IMR-90 (cell line): ENCODE data around the gene ZNF599. TPM values are rescaled to one million over a fixed set of nuclear protein-coding genes. Genes with fewer than 3 reads are reported as not detected.

Experiments used
- ATAC-seq: fragments of 200-7000 bp; cut with Tn5 transposase; 2 replicates; pipeline ENCODE4 v1.9.1; 2020; ENCODE audit warnings: low read depth, mild to moderate bottlenecking, moderate library complexity
- BruUV-seq: library from RNA; stranded (reverse); fragments of 400-500 nt; replicated peaks from 2 replicates; lab custom pipeline; 2021; lab: Mats Ljungman, UMichigan
- CTCF ChIA-PET: fragments of 300-600 bp; formaldehyde crosslinking; extraction: SDS; loops from one replicate; lab custom pipeline; 2021; ENCODE audit warnings: antibody characterized with exemption; lab: Yijun Ruan, JAX
- POLR2A ChIA-PET: fragments of 300-600 bp; sonication (Branson Sonifier 250); formaldehyde crosslinking; loops from one replicate; lab custom pipeline; 2022; ENCODE audit warnings: antibody characterized with exemption; ENCODE audit not compliant: unreplicated experiment; lab: Charles Lee
- DNase-seq: peaks from one replicate; pipeline ENCODE4 v3.0.0; 2013
- H2AFZ ChIP-seq: replicated peaks from 2 replicates; pipeline ENCODE3; 2013; ENCODE audit warnings: low read length, mild to moderate bottlenecking; ENCODE audit not compliant: poor library complexity
- H2AK5ac ChIP-seq: 2 replicates; pipeline ENCODE4 v1.6.1; 2013; ENCODE audit warnings: low read depth, low read length, inconsistent platforms
- H2AK9ac ChIP-seq: replicated peaks from 2 replicates; pipeline ENCODE3; 2013; ENCODE audit warnings: mild to moderate bottlenecking, low read depth, low read length, moderate library complexity; ENCODE audit not compliant: poor library complexity
- H2BK120ac ChIP-seq: 2 replicates; pipeline ENCODE4 v1.6.1; 2013; ENCODE audit warnings: low read depth, low read length, inconsistent platforms
- H2BK15ac ChIP-seq: 3 replicates; pipeline ENCODE4 v1.6.1; 2013; ENCODE audit warnings: low read depth, low read length, inconsistent platforms
- H2BK20ac ChIP-seq: 2 replicates; pipeline ENCODE4 v1.6.1; 2013; ENCODE audit warnings: low read depth, mild to moderate bottlenecking, inconsistent platforms, low read length, moderate library complexity
- H2BK5ac ChIP-seq: 2 replicates; pipeline ENCODE4 v1.6.1; 2013; ENCODE audit warnings: mild to moderate bottlenecking, low read depth, low read length, inconsistent platforms; ENCODE audit not compliant: poor library complexity, severe bottlenecking
- H3K14ac ChIP-seq: replicated peaks from 2 replicates; pipeline ENCODE4 v1.6.1; 2013; ENCODE audit warnings: low read depth, low read length, inconsistent platforms
- H3K18ac ChIP-seq: 2 replicates; pipeline ENCODE4 v1.6.1; 2013; ENCODE audit warnings: low read depth, low read length, control low read depth
- H3K23ac ChIP-seq: 2 replicates; pipeline ENCODE4 v1.6.1; 2013; ENCODE audit warnings: low read depth, low read length, inconsistent platforms
- H3K27ac ChIP-seq: 2 replicates; pipeline ENCODE4 v1.5.1; 2013; ENCODE audit warnings: mild to moderate bottlenecking, control low read depth, low read length; ENCODE audit not compliant: insufficient read depth
- H3K27me3 ChIP-seq: 2 replicates; pipeline ENCODE4 v1.6.1; 2013; ENCODE audit warnings: low read length; ENCODE audit not compliant: control insufficient read depth, insufficient read depth
- H3K36me3 ChIP-seq: 2 replicates; pipeline ENCODE4 v1.6.1; 2013; ENCODE audit warnings: low read length, mixed read lengths; ENCODE audit not compliant: control insufficient read depth, insufficient read depth
- H3K4ac ChIP-seq: 2 replicates; pipeline ENCODE4 v1.6.1; 2013; ENCODE audit warnings: low read depth, low read length, inconsistent platforms
- H3K4me1 ChIP-seq: 2 replicates; pipeline ENCODE4 v1.6.1; 2013; ENCODE audit warnings: low read length, mixed read lengths; ENCODE audit not compliant: control insufficient read depth, insufficient read depth
- H3K4me2 ChIP-seq: 2 replicates; pipeline ENCODE4 v1.6.1; 2013; ENCODE audit warnings: low read depth, mild to moderate bottlenecking, control low read depth, low read length, moderate library complexity
- H3K4me3 ChIP-seq: 2 replicates; pipeline ENCODE4 v1.5.1; 2013; ENCODE audit warnings: low read depth, mild to moderate bottlenecking, control low read depth, low read length, moderate library complexity; ENCODE audit not compliant: insufficient read depth
- H3K56ac ChIP-seq: 2 replicates; pipeline ENCODE4 v1.6.1; 2013; ENCODE audit warnings: low read length, inconsistent platforms; ENCODE audit not compliant: insufficient read depth; ENCODE audit errors: extremely low read depth
- H3K79me1 ChIP-seq, 2 experiments: 2 replicates each; pipeline ENCODE4 v1.6.1; 2013; ENCODE audit warnings: low read length in 2 of 2, inconsistent platforms in 1 of 2, low read depth in 1 of 2
- H3K9ac ChIP-seq: 2 replicates; pipeline ENCODE4 v1.6.1; 2013; ENCODE audit warnings: low read depth, low read length, control low read depth
- H3K9me1 ChIP-seq: 2 replicates; pipeline ENCODE4 v1.6.1; 2013; ENCODE audit warnings: low read length, inconsistent platforms; ENCODE audit not compliant: insufficient read depth
- H3K9me3 ChIP-seq: 2 replicates; pipeline ENCODE4 v1.6.1; 2013; ENCODE audit warnings: low read length; ENCODE audit not compliant: control insufficient read depth, insufficient read depth
- H4K20me1 ChIP-seq: 2 replicates; pipeline ENCODE4 v1.6.1; 2013; ENCODE audit warnings: low read length, inconsistent platforms; ENCODE audit not compliant: insufficient read depth
- H4K5ac ChIP-seq: 2 replicates; pipeline ENCODE4 v1.6.1; 2013; ENCODE audit warnings: mild to moderate bottlenecking, low read depth, low read length, control low read depth
- H4K8ac ChIP-seq, 2 experiments: 2 replicates each; pipeline ENCODE4 v1.6.1; 2013; ENCODE audit warnings: low read depth in 2 of 2, low read length in 2 of 2, control low read depth in 1 of 2, inconsistent platforms in 1 of 2
- H4K91ac ChIP-seq: 2 replicates; pipeline ENCODE4 v1.6.1; 2013; ENCODE audit warnings: low read depth, low read length, inconsistent platforms; ENCODE audit not compliant: insufficient read depth
- CHD1 ChIP-seq: IDR thresholded peaks from 2 replicates; pipeline ENCODE4 v1.6.1; 2012; ENCODE audit warnings: low read depth, low read length, improper control_type of control experiment
- FOS ChIP-seq: fragments of 150-350 bp; IDR thresholded peaks from 2 replicates; pipeline ENCODE4 v1.6.1; 2016; ENCODE audit warnings: low read depth, low read length
- MAFK ChIP-seq: IDR thresholded peaks from 2 replicates; pipeline ENCODE4 v1.6.1; 2012; ENCODE audit warnings: low read depth, low read length, improper control_type of control experiment
- MXI1 ChIP-seq: IDR thresholded peaks from 2 replicates; pipeline ENCODE4 v1.6.1; 2012; ENCODE audit warnings: low read depth, mild to moderate bottlenecking, low read length, moderate library complexity, borderline replicate concordance
- POLR2A ChIP-seq: IDR thresholded peaks from 2 replicates; pipeline ENCODE4 v1.6.1; 2012; ENCODE audit warnings: mild to moderate bottlenecking, low read depth, low read length
- RFX5 ChIP-seq: IDR thresholded peaks from 2 replicates; pipeline ENCODE4 v1.8.0; 2012; ENCODE audit warnings: low read depth, mild to moderate bottlenecking, low read length, moderate library complexity
- WGBS, 2 experiments: methylation state at CpG; one replicate each; pipeline versions ENCODE4 v1.1.5 to v1.1.7; 2013; ENCODE audit warnings: missing lambda C conversion rate in 2 of 2; ENCODE audit not compliant: insufficient read length in 1 of 2; ENCODE audit errors: extremely low coverage in 2 of 2; 5-methylcytosine and 5-hydroxymethylcytosine counted together
- dilution Hi-C: fragments of 300-500 bp; cut with HindIII; formaldehyde crosslinking; loops from one replicate; pipeline ENCODE4 v1.14.3; 2018; ENCODE audit warnings: low sequenced_read_pairs; ENCODE audit not compliant: unreplicated experiment
- in situ Hi-C: fragments of 300-500 bp; cut with MboI; formaldehyde crosslinking; loops from 3 replicates; pipeline ENCODE4 v1.14.3; 2019; ENCODE audit warnings: low sequenced_read_pairs, inconsistent platforms, mixed read lengths
- intact Hi-C: fragments of 100-400 bp; cut with micrococcal nuclease; formaldehyde crosslinking; loops from 2 replicates; pipeline ENCODE4 v1.10.0; 2022
- polyA plus RNA-seq, 3 experiments: library from polyadenylated mRNA; depleted of rRNA; stranded (reverse); fragments of >200 nt; gene quantifications; 2 replicates each; pipeline ENCODE4 v1.2.3, GENCODE V29; 2012; ENCODE audit warnings: low replicate concordance in 1 of 3
- total RNA-seq: library from RNA; depleted of rRNA; stranded (reverse); fragments of >200 nt; gene quantifications from 2 replicates; pipeline ENCODE4 v1.2.3, GENCODE V29; 2012

The ZNF599 gene
- total and polyA plus RNA-seq, 2 of the 4 experiments (the other 2 are of a cell fraction): 3.4 to 5.9 TPM

DNA sequence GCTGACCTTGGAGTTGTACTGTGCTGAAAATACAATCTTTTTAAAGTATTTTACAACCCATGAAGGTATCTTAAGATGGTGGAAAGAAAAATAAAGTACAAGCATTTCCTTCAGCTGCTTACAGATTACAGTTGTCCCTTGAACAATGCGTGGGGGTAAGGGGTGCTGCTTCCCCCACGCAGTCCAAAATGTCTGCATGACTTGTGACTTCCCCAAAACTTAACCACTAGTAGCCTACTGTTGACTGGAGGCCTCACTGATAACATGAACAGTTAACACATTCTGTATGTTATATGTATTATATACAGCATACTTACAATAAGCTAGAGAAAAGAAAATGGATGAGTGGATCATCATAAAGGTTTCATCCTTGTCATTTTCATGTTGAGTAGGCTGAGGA lies 45.3 kb upstream of the ZNF599 start:
- Histone ChIP-seq H3K23ac (no peak overlapping the region), H3K27me3 (no peaks in the 10 kb centered on the region), H2BK5ac (no peak overlapping the region), H3K4me3 (no peak overlapping the region), H2BK15ac (no peak overlapping the region), H2BK120ac (no peak overlapping the region), H2AFZ (no peak overlapping the region), H4K20me1 (no peaks in the 10 kb centered on the region), H3K9me3 (peaks cover 2% of the 10 kb centered on the region; the same call in 1 of the 2 replicates), H3K4me2 (no peak overlapping the region), H4K8ac (no peak overlapping the region), H3K14ac (no peak overlapping the region), H3K18ac (no peak overlapping the region), H2AK5ac (no peak overlapping the region), H3K79me1 (no peaks in the 10 kb centered on the region), H3K27ac (no peak overlapping the region), H4K91ac (no peak overlapping the region), H3K4ac (no peak overlapping the region), H3K36me3 (no peaks in the 10 kb centered on the region), H3K56ac (no peak overlapping the region), H3K9me1 (no peaks in the 10 kb centered on the region), H2BK20ac (no peak overlapping the region), H3K4me1 (no peaks in the 10 kb centered on the region), H2AK9ac (no peak overlapping the region), H3K9ac (no peak overlapping the region), H4K5ac (no peak overlapping the region)
- ATAC-seq: no peak
- TF ChIP-seq CHD1 (no peak), MXI1 (no peak), MAFK (no peak), RFX5 (no peak), POLR2A (no peak), FOS (no peak)
- intact Hi-C loops (no loop called here), in situ Hi-C loops (no loop called here), dilution Hi-C loops (no loop called here)
- POLR2A ChIA-PET: no interaction called here
- no peak for DNase-seq
- CTCF ChIA-PET: no interaction called here
- no TSS peak for BruUV-seq
- no CpG with 5 or more reads among the region's 2 CpGs for WGBS, 2 experiments
